Measurements from ENCODE around the gene CD81. TPM values are rescaled to one million over a fixed set of nuclear protein-coding genes. Genes with fewer than 3 reads are reported as not detected.

Gene CD81
- total and polyA plus RNA-seq, 2 experiments from 2014 or later, result 212 to 444 TPM

- peaks cover 86% of the 10 kb centered on the region for H3K27me3 ChIP-seq
- no peak for TF ChIP-seq CTCF (IDR thresholded peaks at IDR 0.05; ENCODE audit: low read depth, low read length)
- DNase-seq (ENCODE audit: low read depth in 1 of 2, low spot score in 1 of 2), result no peak
- H3K27ac ChIP-seq, result no peak overlapping the region
- no peaks in the 10 kb centered on the region for H3K4me1 ChIP-seq (ENCODE audit: low read depth)
- H3K9me3 ChIP-seq (ENCODE audit: low read depth), result no peaks in the 10 kb centered on the region
- H3K36me3 ChIP-seq, result no peaks in the 10 kb centered on the region
- no peak overlapping the region for H3K4me3 ChIP-seq
Observed at GRCh38 chr11:2439820-2440219, 62.7 kb downstream of the CD81 start.

GRCh38 chr11:2440646-2441045 lies 63.5 kb downstream of the CD81 start:
- peaks cover 93% of the 10 kb centered on the region for H3K27me3 ChIP-seq
- H3K27ac ChIP-seq, result no peak overlapping the region
- H3K4me3 ChIP-seq, result no peak overlapping the region
- no peak for DNase-seq (ENCODE audit: low read depth in 1 of 2, low spot score in 1 of 2)
- TF ChIP-seq CTCF (IDR thresholded peaks at IDR 0.05; ENCODE audit: low read depth, low read length), result no peak
- no peaks in the 10 kb centered on the region for H3K4me1 ChIP-seq (ENCODE audit: low read depth)
- no peaks in the 10 kb centered on the region for H3K36me3 ChIP-seq
- no peaks in the 10 kb centered on the region for H3K9me3 ChIP-seq (ENCODE audit: low read depth)

GRCh38 chr11:2441171-2441570 lies 64.1 kb downstream of the CD81 start:
- TF ChIP-seq CTCF (IDR thresholded peaks at IDR 0.05; ENCODE audit: low read depth, low read length), result no peak
- no peaks in the 10 kb centered on the region for H3K9me3 ChIP-seq (ENCODE audit: low read depth)
- H3K27ac ChIP-seq, result no peak overlapping the region
- no peak overlapping the region for H3K4me3 ChIP-seq
- no peak for DNase-seq (ENCODE audit: low read depth in 1 of 2, low spot score in 1 of 2)
- no peaks in the 10 kb centered on the region for H3K36me3 ChIP-seq
- H3K4me1 ChIP-seq (ENCODE audit: low read depth), result no peaks in the 10 kb centered on the region
- peaks cover 93% of the 10 kb centered on the region for H3K27me3 ChIP-seq

GRCh38 chr11:2442589-2442988 lies 65.5 kb downstream of the CD81 start:
- H3K4me3 ChIP-seq, result no peak overlapping the region
- no peak for TF ChIP-seq CTCF (IDR thresholded peaks at IDR 0.05; ENCODE audit: low read depth, low read length)
- no peak for DNase-seq (ENCODE audit: low read depth in 1 of 2, low spot score in 1 of 2)
- no peak overlapping the region for H3K27ac ChIP-seq
- peaks cover 95% of the 10 kb centered on the region for H3K27me3 ChIP-seq
- no peaks in the 10 kb centered on the region for H3K36me3 ChIP-seq
- H3K9me3 ChIP-seq (ENCODE audit: low read depth), result no peaks in the 10 kb centered on the region
- no peaks in the 10 kb centered on the region for H3K4me1 ChIP-seq (ENCODE audit: low read depth)

GRCh38 chr11:2443406-2443805 lies 66.3 kb downstream of the CD81 start:
- TF ChIP-seq CTCF (IDR thresholded peaks at IDR 0.05; ENCODE audit: low read depth, low read length), result no peak
- no peaks in the 10 kb centered on the region for H3K9me3 ChIP-seq (ENCODE audit: low read depth)
- no peaks in the 10 kb centered on the region for H3K4me1 ChIP-seq (ENCODE audit: low read depth)
- no peaks in the 10 kb centered on the region for H3K36me3 ChIP-seq
- H3K4me3 ChIP-seq, result no peak overlapping the region
- H3K27me3 ChIP-seq, result peaks cover 95% of the 10 kb centered on the region
- no peak for DNase-seq (ENCODE audit: low read depth in 1 of 2, low spot score in 1 of 2)
- no peak overlapping the region for H3K27ac ChIP-seq

Measured in cardiac muscle cell (in vitro differentiated cells and primary cell).